ENCODE results near the gene CTTNBP2NL.
"Not testable (repeated sequence)": the region's sequence is repeated elsewhere in the genome, so short reads cannot be mapped to it uniquely, and the experiment has no call there.

Gene CTTNBP2NL

GRCh38 chr1:112431038-112431437, 35.0 kb downstream of the CTTNBP2NL start:
- no peak for DNase-seq

- no peak for DNase-seq
Observed at GRCh38 chr1:112435448-112435847, 39.4 kb downstream of the CTTNBP2NL start.

GRCh38 chr1:112436384-112437156, 40.6 kb downstream of the CTTNBP2NL start:
- no peak for DNase-seq

GRCh38 chr1:112438156-112438555, 42.1 kb downstream of the CTTNBP2NL start:
- not testable (repeated sequence) for DNase-seq

GRCh38 chr1:112439592-112439991, 43.6 kb downstream of the CTTNBP2NL start:
- no peak for DNase-seq

GRCh38 chr1:112440574-112440973, 44.6 kb downstream of the CTTNBP2NL start:
- no peak for DNase-seq

- DNase-seq, result no peak
Observed at GRCh38 chr1:112444269-112444668, 48.3 kb downstream of the CTTNBP2NL start.

GRCh38 chr1:112445596-112445995, 49.6 kb downstream of the CTTNBP2NL start:
- no peak for DNase-seq

GRCh38 chr1:112446411-112446810, 50.4 kb downstream of the CTTNBP2NL start:
- no peak for DNase-seq

GRCh38 chr1:112448904-112449629, 53.1 kb downstream of the CTTNBP2NL start:
- no peak for DNase-seq

GRCh38 chr1:112449630-112449983, 53.6 kb downstream of the CTTNBP2NL start:
- DNase-seq, result no peak

- DNase-seq, result no peak
Observed at GRCh38 chr1:112450773-112451172, 54.8 kb downstream of the CTTNBP2NL start.

- DNase-seq, result not testable (repeated sequence)
Observed at GRCh38 chr1:112451301-112451700, 55.3 kb downstream of the CTTNBP2NL start.

- no peak for DNase-seq
Observed at GRCh38 chr1:112453876-112454275, 57.9 kb downstream of the CTTNBP2NL start.

- no peak for DNase-seq
Observed at GRCh38 chr1:112454316-112454715, 58.3 kb downstream of the CTTNBP2NL start.

- no peak for DNase-seq
Observed at GRCh38 chr1:112457241-112457640, 61.2 kb downstream of the CTTNBP2NL start.

- no peak for DNase-seq
Observed at GRCh38 chr1:112457955-112458354, 61.9 kb downstream of the CTTNBP2NL start.

GRCh38 chr1:112458756-112459155, 62.7 kb downstream of the CTTNBP2NL start:
- no peak for DNase-seq

GRCh38 chr1:112460615-112461014, 64.6 kb downstream of the CTTNBP2NL start:
- no peak for DNase-seq

- no peak for DNase-seq
Observed at GRCh38 chr1:112461200-112461871, 65.3 kb downstream of the CTTNBP2NL start.

GRCh38 chr1:112462953-112463279, 66.9 kb downstream of the CTTNBP2NL start:
- no peak for DNase-seq

GRCh38 chr1:112464501-112464900, 68.5 kb downstream of the CTTNBP2NL start:
- no peak for DNase-seq

- DNase-seq, result no peak
Observed at GRCh38 chr1:112465122-112465521, 69.1 kb downstream of the CTTNBP2NL start.

GRCh38 chr1:112466078-112466660, 70.2 kb downstream of the CTTNBP2NL start:
- peak; percentile 88 for DNase-seq

All from NCI-H748 treated with DMSO at 0.1 percent for 48 hours (cell line).